KOPT-K1 (cell line): ENCODE results near the gene C3orf70.

Experiments
- H3K27ac ChIP-seq: fragments of 200-600 bp; sonication (generic); 2 replicates; pipeline ENCODE4 v1.5.1; 2016; ENCODE audit warnings: antibody characterized with exemption, mild to moderate bottlenecking, low read depth, low read length; ENCODE audit not compliant: poor library complexity, severe bottlenecking
- H3K36me3 ChIP-seq: fragments of 200-600 bp; sonication (generic); 2 replicates; pipeline ENCODE4 v1.5.1; 2017; ENCODE audit warnings: antibody characterized with exemption, mild to moderate bottlenecking, low read length, moderate library complexity; ENCODE audit not compliant: insufficient read depth
- H3K9me3 ChIP-seq: fragments of 200-600 bp; sonication (generic); 2 replicates; pipeline ENCODE4 v1.5.1; 2017; ENCODE audit warnings: antibody characterized with exemption, low read length, mild to moderate bottlenecking; ENCODE audit not compliant: insufficient read depth, poor library complexity, severe bottlenecking

Gene C3orf70

GRCh38 chr3:185082149-185082548, 70.7 kb downstream of the C3orf70 start:
- no peaks in the 10 kb centered on the region for H3K9me3 ChIP-seq
- no peak overlapping the region for H3K27ac ChIP-seq
- no peaks in the 10 kb centered on the region for H3K36me3 ChIP-seq

- Histone ChIP-seq H3K9me3 (no peaks in the 10 kb centered on the region), H3K36me3 (no peaks in the 10 kb centered on the region), H3K27ac (no peak overlapping the region)
Measured at GRCh38 chr3:185081521-185081920, 71.3 kb downstream of the C3orf70 start.

DNA sequence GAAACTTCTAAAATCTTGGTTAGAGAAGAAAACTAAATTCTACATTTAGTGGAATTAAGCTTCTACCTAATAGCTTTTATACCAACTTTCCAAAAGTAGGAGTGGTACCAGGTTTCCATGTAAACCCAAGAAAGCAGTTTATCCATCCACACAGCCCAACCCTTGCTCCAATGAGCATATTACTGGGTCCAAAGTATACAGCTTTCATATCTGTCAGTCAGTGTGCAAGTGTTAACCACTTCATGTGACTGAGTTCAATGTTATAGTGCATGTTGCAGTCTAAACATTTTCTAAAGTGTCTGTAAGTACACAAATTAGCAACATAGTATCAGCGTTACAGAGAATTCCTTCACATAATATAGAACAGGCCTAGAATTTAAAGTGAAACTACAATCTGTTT, 73.2 kb downstream of the C3orf70 start:
- H3K36me3 ChIP-seq, result no peaks in the 10 kb centered on the region
- H3K27ac ChIP-seq, result no peak overlapping the region

DNA sequence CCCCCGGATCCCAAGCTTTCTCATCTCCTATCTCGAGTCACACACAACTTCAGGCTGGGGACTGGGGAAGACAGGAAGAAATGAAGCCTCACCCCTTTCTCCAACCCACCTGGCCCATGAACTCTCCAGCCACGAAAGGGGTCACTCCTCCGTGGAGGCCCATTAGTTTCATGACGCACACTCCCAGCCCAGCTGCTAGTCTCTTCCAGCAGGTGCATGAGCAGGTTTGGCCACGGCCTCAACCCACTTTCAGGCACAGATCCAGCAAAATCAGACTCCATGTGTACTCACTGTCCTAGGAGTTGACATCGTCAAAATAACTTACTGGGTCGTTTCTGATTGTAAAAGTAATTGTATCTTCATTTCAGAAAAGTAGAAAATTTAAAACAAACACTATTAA, 76.6 kb downstream of the C3orf70 start:
- H3K27ac ChIP-seq, result no peak overlapping the region
- H3K9me3 ChIP-seq, result no peaks in the 10 kb centered on the region
- no peaks in the 10 kb centered on the region for H3K36me3 ChIP-seq

More for the DNA sequence above, 73.2 kb downstream of the C3orf70 start:
- no peaks in the 10 kb centered on the region for H3K9me3 ChIP-seq

GRCh38 chr3:185075547-185075946, 77.3 kb downstream of the C3orf70 start:
- Histone ChIP-seq H3K27ac (no peak overlapping the region), H3K36me3 (no peaks in the 10 kb centered on the region), H3K9me3 (no peaks in the 10 kb centered on the region)

GRCh38 chr3:185071287-185071800, 81.5 kb downstream of the C3orf70 start:
- no peaks in the 10 kb centered on the region for H3K36me3 ChIP-seq
- no peak overlapping the region for H3K27ac ChIP-seq
- no peaks in the 10 kb centered on the region for H3K9me3 ChIP-seq

- Histone ChIP-seq H3K27ac (no peak overlapping the region), H3K36me3 (no peaks in the 10 kb centered on the region), H3K9me3 (no peaks in the 10 kb centered on the region)
Measured at GRCh38 chr3:185070491-185071286, 82.2 kb downstream of the C3orf70 start.

DNA sequence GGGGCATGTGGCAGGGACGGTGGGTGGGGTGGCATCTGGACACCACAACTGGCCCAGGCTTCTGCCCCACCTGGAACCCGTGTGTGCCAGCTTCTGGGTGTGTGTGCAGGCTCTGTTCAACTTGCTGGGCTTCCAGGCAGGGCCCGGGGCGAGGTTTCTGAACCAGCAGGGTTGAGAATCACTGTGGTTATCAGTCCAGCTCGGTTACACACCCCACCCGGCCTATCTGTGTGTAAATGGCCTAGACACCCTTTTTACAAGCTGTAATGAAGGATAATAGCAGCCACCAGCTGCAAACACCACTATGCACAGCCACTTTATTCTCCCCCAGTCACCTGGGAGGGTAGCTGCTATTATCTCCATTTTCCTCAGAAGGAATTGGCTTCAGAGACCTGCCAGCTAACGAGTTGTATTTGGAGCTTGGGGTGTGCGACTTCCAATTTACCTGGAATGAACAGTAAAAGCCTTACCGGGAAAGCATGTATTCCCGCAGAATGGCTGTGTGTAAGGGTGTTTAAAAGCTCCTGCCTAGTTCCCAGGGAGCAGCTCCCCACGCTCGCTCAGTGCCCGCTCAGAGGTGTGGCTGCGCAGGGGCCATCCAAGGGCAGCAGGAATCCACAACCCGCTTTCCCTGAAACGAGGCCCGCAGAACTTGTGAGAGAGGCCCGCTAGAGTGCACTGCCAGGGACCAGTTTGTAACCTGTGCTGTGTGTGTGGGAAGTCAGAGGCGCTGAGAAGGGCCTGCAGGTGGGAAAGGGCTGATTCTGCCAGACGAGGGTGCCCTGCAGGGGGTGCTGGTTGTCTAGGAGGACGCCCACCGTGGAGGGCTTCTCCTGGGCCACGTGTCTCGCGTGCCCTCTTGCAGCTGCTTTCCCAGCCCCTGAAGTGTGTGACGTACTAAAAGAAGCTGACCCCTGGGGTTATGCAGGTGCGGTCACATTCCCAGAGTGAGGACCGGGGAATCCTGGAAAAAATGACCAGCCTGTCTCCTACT, 83.5 kb downstream of the C3orf70 start:
- Histone ChIP-seq H3K27ac (no peak overlapping the region), H3K36me3 (no peaks in the 10 kb centered on the region), H3K9me3 (no peaks in the 10 kb centered on the region)

DNA sequence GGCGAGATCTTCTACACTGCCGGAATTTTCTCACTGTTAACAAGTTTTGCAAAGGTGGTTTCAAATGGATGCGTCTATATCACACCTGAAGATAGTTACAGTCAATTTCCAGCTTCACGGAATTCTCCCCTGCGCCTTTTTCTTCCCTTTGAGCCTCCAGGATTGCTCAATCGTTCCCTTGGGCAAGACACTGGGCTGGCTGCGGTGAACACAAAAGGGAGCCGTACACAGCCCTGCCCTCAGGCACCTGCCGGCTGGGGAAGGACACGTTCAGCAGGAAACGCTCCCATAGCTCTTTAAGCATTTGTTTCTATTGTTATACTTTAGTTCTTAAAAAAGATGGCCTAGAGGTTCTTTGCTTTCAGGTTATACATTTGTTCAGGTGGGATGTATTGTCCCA, 85.7 kb downstream of the C3orf70 start:
- Histone ChIP-seq H3K36me3 (no peaks in the 10 kb centered on the region), H3K9me3 (no peaks in the 10 kb centered on the region), H3K27ac (no peak overlapping the region)

DNA sequence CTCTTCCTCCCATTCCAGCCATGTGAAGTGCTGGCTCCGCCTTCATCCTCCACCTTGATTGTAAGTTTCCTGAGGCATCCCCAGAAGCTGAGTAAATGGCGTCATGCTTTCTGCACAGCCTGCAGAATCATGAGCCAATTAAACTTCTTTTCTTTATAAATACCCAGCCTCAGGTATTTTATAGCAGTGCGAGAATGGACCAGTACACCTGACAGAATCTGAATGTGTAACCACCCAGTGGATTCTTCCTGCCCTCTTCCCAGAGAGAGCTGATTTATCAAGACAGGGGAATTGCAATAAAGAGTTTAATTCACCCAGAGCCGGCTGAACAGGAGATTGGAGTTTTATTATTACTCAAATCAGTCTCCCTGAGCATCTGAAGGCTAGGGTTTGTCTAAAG, 86.6 kb downstream of the C3orf70 start:
- Histone ChIP-seq H3K36me3 (no peaks in the 10 kb centered on the region), H3K9me3 (peaks cover 4% of the 10 kb centered on the region), H3K27ac (no peak overlapping the region)

DNA sequence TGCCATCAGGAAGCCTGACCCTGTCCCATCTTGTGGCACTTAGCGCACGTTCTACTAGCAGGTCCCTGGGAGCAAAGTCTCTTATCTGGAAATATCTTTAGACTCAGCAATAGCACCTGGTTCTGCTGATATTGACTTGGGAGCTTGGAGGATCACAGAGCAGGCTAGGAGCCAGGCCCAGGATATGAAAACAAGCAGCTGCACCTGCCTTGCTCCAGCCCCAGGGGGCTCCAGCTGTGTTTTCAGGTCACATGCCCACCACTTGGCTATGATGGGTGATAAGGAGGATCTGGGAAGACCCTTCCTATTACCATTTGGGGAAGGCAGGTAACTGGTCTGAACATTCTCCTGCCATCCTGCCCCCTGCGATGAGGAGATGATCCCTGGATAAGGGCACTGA, 87.8 kb downstream of the C3orf70 start:
- H3K9me3 ChIP-seq, result peaks cover 14% of the 10 kb centered on the region
- H3K36me3 ChIP-seq, result no peaks in the 10 kb centered on the region
- H3K27ac ChIP-seq, result no peak overlapping the region

- H3K9me3 ChIP-seq, result peaks cover 14% of the 10 kb centered on the region
- H3K27ac ChIP-seq, result no peak overlapping the region
- no peaks in the 10 kb centered on the region for H3K36me3 ChIP-seq
Measured at GRCh38 chr3:185063431-185063830, 89.4 kb downstream of the C3orf70 start.

- Histone ChIP-seq H3K9me3 (peaks cover 14% of the 10 kb centered on the region), H3K36me3 (no peaks in the 10 kb centered on the region), H3K27ac (no peak overlapping the region)
Measured at GRCh38 chr3:185062191-185062590, 90.7 kb downstream of the C3orf70 start.

GRCh38 chr3:185060655-185061054, 92.2 kb downstream of the C3orf70 start:
- peaks cover 18% of the 10 kb centered on the region for H3K9me3 ChIP-seq

DNA sequence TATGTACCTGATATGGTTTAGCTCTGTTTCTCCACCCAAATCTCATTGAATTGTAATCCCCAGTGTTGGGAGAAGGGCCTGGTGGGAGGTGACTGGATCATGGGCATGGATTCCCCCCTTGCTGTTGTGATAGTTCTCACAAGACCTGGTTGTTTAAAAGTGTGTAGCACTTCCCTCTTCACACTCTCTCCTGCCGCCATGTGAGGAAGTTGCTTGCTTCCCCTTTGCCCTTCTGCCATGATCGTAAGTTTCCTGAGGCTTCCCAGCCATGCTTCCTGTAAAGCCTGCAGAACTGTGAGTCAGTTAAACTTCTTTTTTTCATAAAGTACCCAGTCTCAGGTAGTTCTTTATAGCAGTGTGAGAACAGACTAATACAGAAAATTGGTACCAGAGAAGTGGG, 93.1 kb downstream of the C3orf70 start:
- H3K27ac ChIP-seq, result no peak overlapping the region
- no peaks in the 10 kb centered on the region for H3K36me3 ChIP-seq
- peaks cover 19% of the 10 kb centered on the region for H3K9me3 ChIP-seq

More at GRCh38 chr3:185060655-185061054, 92.2 kb downstream of the C3orf70 start:
- Histone ChIP-seq H3K36me3 (no peaks in the 10 kb centered on the region), H3K27ac (no peak overlapping the region)
